Panc1 (cell line): ENCODE measurements around the gene TSEN15. TPM values are rescaled to one million over a fixed set of nuclear protein-coding genes. Genes with fewer than 3 reads are reported as not detected.

Experiments
- ATAC-seq: fragments of 200-7000 bp; cut with Tn5 transposase; 2 replicates; pipeline ENCODE4 v1.9.1; 2020; ENCODE audit warnings: mild to moderate bottlenecking, moderate library complexity
- BruUV-seq: library from RNA; stranded (reverse); fragments of 400-500 nt; replicated peaks from 2 replicates; lab custom pipeline; 2021; lab: Mats Ljungman, UMichigan
- CTCF ChIA-PET: fragments of 300-600 bp; sonication (Branson Sonifier 250); formaldehyde crosslinking; loops from one replicate; lab custom pipeline; 2022; ENCODE audit warnings: antibody characterized with exemption; lab: Charles Lee
- POLR2A ChIA-PET: fragments of 300-600 bp; sonication (Branson Sonifier 250); formaldehyde crosslinking; loops from one replicate; lab custom pipeline; 2022; ENCODE audit warnings: antibody characterized with exemption; lab: Charles Lee
- DNase-seq: peaks from one replicate; pipeline ENCODE4 v3.0.0-alpha.2; 2010; ENCODE audit warnings: low read depth, low spot score
- H3K27ac ChIP-seq: 2 replicates; pipeline ENCODE4 v1.5.1; 2011; ENCODE audit warnings: mild to moderate bottlenecking, low read length, inconsistent platforms
- H3K27me3 ChIP-seq: fragments of 200-500 bp; sonication (Bioruptor generic); 2 replicates; pipeline ENCODE4 v1.6.0; 2014; ENCODE audit warnings: low read length, inconsistent platforms; ENCODE audit not compliant: control insufficient read depth, insufficient read depth
- H3K36me3 ChIP-seq: fragments of 200-500 bp; sonication (Bioruptor generic); 2 replicates; pipeline ENCODE4 v1.5.1; 2014; ENCODE audit warnings: inconsistent platforms, mild to moderate bottlenecking, low read length, moderate library complexity; ENCODE audit not compliant: control insufficient read depth, insufficient read depth
- H3K4me1 ChIP-seq: 2 replicates; pipeline ENCODE4 v1.5.1; 2011; ENCODE audit warnings: inconsistent platforms, mild to moderate bottlenecking, low read length, moderate library complexity; ENCODE audit not compliant: control insufficient read depth, insufficient read depth
- H3K4me3 ChIP-seq, 2 experiments: 2 replicates each; pipeline ENCODE4 v1.5.1; 2011 to 2012; ENCODE audit warnings: low read depth in 2 of 2, low read length in 2 of 2, mild to moderate bottlenecking in 2 of 2, inconsistent platforms in 1 of 2, moderate library complexity in 1 of 2
- H3K9me3 ChIP-seq: fragments of 200-500 bp; sonication (Bioruptor generic); 2 replicates; pipeline ENCODE4 v1.5.1; 2014; ENCODE audit warnings: low read depth, mild to moderate bottlenecking, inconsistent platforms, low read length, moderate library complexity; ENCODE audit not compliant: control insufficient read depth, insufficient read depth
- POLR2AphosphoS5 ChIP-seq: IDR thresholded peaks from 2 replicates; pipeline ENCODE4 v1.6.1; 2012; ENCODE audit warnings: mild to moderate bottlenecking, low read depth, low read length, moderate library complexity
- SIN3A ChIP-seq: IDR thresholded peaks from 2 replicates; pipeline ENCODE4 v1.6.1; 2012; ENCODE audit warnings: low read depth, mild to moderate bottlenecking, low read length, moderate library complexity, borderline replicate concordance; ENCODE audit not compliant: insufficient read depth
- TCF7L2 ChIP-seq: IDR thresholded peaks from 2 replicates; pipeline ENCODE4 v1.6.1; 2011; ENCODE audit warnings: mild to moderate bottlenecking, low read depth, low read length, inconsistent platforms
- in situ Hi-C: cut with HindIII; loops from 2 replicates; pipeline ENCODE4 v1.10.0; 2016; ENCODE audit warnings: low sequenced_read_pairs, low pct_unique_long_range_greater_than_20kb
- intact Hi-C: fragments of 100-400 bp; cut with micrococcal nuclease; formaldehyde crosslinking; loops from one replicate; pipeline ENCODE4 v1.10.0; 2022; ENCODE audit not compliant: unreplicated experiment
- total RNA-seq: library from RNA; stranded (reverse); gene quantifications from one replicate; pipeline ENCODE4 v1.2.1, GENCODE V29; 2021; ENCODE audit not compliant: unreplicated experiment
- TF ChIP-seq, protein P1 (sequence below), 2 experiments: IDR thresholded peaks; 2 replicates each; pipeline ENCODE4 v1.6.1; 2011 to 2012; ENCODE audit warnings: low read depth in 2 of 2, control low read depth in 1 of 2, low read length in 1 of 2, mild to moderate bottlenecking in 1 of 2, moderate library complexity in 1 of 2; ENCODE audit not compliant: insufficient read depth in 1 of 2
- TF ChIP-seq, protein P2 (sequence below): fragments of 450-650 bp; IDR thresholded peaks from 2 replicates; pipeline ENCODE4 v1.5.1; 2017; ENCODE audit warnings: mild to moderate bottlenecking

Gene TSEN15
- total RNA-seq, 1 experiment from 2014 or later = 31.4 TPM

DNA sequence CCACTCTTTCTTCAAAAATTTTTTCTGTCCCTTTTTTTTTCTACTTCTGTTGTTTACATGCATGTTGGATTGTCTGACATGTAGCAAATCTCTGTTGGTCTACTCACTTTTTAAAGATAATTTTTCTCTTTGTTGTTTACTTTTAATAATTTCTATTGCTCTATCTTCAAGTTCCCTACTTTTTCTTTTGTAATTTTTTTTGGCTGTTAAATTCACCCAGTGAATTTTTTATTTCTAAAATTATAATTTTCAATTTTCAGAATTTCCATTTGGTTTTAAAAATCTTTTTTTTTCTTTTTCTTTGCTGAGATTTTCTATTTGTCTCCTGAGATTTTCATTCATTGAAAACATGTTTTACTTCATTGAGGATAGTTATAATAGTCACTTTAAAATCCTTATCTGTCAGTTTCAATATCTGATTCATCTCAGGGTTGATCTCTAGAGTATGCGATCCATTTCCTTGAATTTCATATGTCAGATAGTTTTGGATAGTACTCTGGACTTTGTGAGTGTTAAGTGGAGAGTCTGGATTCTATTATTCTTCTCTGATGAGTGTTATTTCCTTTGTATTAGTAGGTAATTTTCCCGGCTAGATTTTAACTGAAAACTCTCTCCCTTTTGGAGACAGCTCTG lies 1.6 kb upstream of the TSEN15 start:
- Histone ChIP-seq H3K4me3 (no peak overlapping the region), H3K9me3 (no peaks in the 10 kb centered on the region), H3K27ac (peak overlapping the region; percentile 100; the same call in 1 of the 2 replicates), H3K36me3 (peaks cover 2% of the 10 kb centered on the region; the same call in 1 of the 2 replicates), H3K4me1 (peaks cover 24% of the 10 kb centered on the region), H3K27me3 (peaks cover 4% of the 10 kb centered on the region; the same call in 1 of the 2 replicates)
- in situ Hi-C loops (no loop called here), intact Hi-C loops (no loop called here)
- no peak for TF ChIP-seq SIN3A
- TF ChIP-seq POLR2AphosphoS5 = no peak
- TF ChIP-seq, protein P1, sequence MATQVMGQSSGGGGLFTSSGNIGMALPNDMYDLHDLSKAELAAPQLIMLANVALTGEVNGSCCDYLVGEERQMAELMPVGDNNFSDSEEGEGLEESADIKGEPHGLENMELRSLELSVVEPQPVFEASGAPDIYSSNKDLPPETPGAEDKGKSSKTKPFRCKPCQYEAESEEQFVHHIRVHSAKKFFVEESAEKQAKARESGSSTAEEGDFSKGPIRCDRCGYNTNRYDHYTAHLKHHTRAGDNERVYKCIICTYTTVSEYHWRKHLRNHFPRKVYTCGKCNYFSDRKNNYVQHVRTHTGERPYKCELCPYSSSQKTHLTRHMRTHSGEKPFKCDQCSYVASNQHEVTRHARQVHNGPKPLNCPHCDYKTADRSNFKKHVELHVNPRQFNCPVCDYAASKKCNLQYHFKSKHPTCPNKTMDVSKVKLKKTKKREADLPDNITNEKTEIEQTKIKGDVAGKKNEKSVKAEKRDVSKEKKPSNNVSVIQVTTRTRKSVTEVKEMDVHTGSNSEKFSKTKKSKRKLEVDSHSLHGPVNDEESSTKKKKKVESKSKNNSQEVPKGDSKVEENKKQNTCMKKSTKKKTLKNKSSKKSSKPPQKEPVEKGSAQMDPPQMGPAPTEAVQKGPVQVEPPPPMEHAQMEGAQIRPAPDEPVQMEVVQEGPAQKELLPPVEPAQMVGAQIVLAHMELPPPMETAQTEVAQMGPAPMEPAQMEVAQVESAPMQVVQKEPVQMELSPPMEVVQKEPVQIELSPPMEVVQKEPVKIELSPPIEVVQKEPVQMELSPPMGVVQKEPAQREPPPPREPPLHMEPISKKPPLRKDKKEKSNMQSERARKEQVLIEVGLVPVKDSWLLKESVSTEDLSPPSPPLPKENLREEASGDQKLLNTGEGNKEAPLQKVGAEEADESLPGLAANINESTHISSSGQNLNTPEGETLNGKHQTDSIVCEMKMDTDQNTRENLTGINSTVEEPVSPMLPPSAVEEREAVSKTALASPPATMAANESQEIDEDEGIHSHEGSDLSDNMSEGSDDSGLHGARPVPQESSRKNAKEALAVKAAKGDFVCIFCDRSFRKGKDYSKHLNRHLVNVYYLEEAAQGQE (IDR thresholded peaks at IDR 0.05; ENCODE audit: insufficient read depth in 1 of 2, low read depth in 2 of 2, low read length in 1 of 2) = no peak
- TF ChIP-seq, protein P2, sequence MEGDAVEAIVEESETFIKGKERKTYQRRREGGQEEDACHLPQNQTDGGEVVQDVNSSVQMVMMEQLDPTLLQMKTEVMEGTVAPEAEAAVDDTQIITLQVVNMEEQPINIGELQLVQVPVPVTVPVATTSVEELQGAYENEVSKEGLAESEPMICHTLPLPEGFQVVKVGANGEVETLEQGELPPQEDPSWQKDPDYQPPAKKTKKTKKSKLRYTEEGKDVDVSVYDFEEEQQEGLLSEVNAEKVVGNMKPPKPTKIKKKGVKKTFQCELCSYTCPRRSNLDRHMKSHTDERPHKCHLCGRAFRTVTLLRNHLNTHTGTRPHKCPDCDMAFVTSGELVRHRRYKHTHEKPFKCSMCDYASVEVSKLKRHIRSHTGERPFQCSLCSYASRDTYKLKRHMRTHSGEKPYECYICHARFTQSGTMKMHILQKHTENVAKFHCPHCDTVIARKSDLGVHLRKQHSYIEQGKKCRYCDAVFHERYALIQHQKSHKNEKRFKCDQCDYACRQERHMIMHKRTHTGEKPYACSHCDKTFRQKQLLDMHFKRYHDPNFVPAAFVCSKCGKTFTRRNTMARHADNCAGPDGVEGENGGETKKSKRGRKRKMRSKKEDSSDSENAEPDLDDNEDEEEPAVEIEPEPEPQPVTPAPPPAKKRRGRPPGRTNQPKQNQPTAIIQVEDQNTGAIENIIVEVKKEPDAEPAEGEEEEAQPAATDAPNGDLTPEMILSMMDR = no peak
- TF ChIP-seq TCF7L2 = no peak
- ChIA-PET CTCF (no interaction called here), POLR2A (no interaction called here)
- no peak for ATAC-seq
- no peak for DNase-seq
- BruUV-seq = no TSS peak

DNA sequence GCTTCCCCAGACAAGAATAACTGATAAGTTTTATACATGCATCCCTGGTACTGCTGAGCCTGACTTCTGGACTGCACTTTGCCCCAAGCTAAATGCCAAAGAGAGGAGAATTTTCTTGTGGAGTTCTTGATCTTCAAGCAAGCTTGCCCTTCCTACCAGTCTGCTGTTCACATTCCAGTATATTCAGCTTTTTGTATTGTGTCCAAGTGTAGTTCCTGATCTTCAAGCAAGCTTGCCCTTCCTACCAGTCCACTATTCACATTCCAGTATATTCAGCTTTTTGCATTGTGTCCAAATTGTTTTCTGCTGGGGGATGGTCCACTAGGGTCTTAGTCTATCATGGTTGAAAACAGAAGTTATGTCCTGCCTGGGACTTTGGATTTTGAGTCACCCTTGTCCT lies 894 bp upstream of the TSEN15 start:
- POLR2A ChIA-PET = no interaction called here
- CTCF ChIA-PET = no interaction called here
- in situ Hi-C loops = no loop called here
- H3K9me3 ChIP-seq = no peaks in the 10 kb centered on the region
- H3K4me1 ChIP-seq = peaks cover 24% of the 10 kb centered on the region
- intact Hi-C loops = no loop called here
- H3K27ac ChIP-seq = peak overlapping the region; percentile 100
- DNase-seq (no peak), ATAC-seq (no peak)
- TF ChIP-seq POLR2AphosphoS5 (no peak), SIN3A (no peak), TCF7L2 (no peak)
- TF ChIP-seq, protein P2 = no peak
- TF ChIP-seq, protein P1 (IDR thresholded peaks at IDR 0.05; ENCODE audit: insufficient read depth in 1 of 2, low read depth in 2 of 2, low read length in 1 of 2) = no peak
- H3K4me3 ChIP-seq = peak overlapping the region; percentile 93 to 95
- BruUV-seq = TSS peak; percentile 87
- H3K36me3 ChIP-seq = peaks cover 6% of the 10 kb centered on the region
- peaks cover 4% of the 10 kb centered on the region; the same call in 1 of the 2 replicates for H3K27me3 ChIP-seq
